Cardiac muscle cell (in vitro differentiated cells and primary cell): Measurements from ENCODE around the gene UNC5C. TPM values are rescaled to one million over a fixed set of nuclear protein-coding genes. Genes with fewer than 3 reads are reported as not detected.

Experiments used
- DNase-seq, 2 donors: peaks; one replicate each; pipeline versions ENCODE4 v3.0.0 to v3.0.0-alpha.2; 2010 to 2017; ENCODE audit warnings: low read depth in 1 of 2, low spot score in 1 of 2
- H3K27ac ChIP-seq: fragments of 200-600 bp; sonication (generic); 2 replicates; pipeline ENCODE4 v1.5.1; 2016
- H3K27me3 ChIP-seq: fragments of 200-600 bp; sonication (generic); 2 replicates; pipeline ENCODE4 v1.6.0; 2016; ENCODE audit warnings: control low read depth
- H3K36me3 ChIP-seq: fragments of 200-600 bp; sonication (generic); 2 replicates; pipeline ENCODE4 v1.5.1; 2016; ENCODE audit warnings: control low read depth
- H3K4me1 ChIP-seq: fragments of 200-600 bp; sonication (generic); 2 replicates; pipeline ENCODE4 v1.8.1; 2017; ENCODE audit warnings: low read depth, mild to moderate bottlenecking, mixed run types
- H3K4me3 ChIP-seq: fragments of 200-600 bp; sonication (generic); 2 replicates; pipeline ENCODE4 v1.5.1; 2016; ENCODE audit warnings: mild to moderate bottlenecking
- H3K9me3 ChIP-seq: fragments of 200-600 bp; sonication (generic); 2 replicates; pipeline ENCODE4 v1.5.1; 2017; ENCODE audit warnings: low read depth, mild to moderate bottlenecking, control low read depth
- polyA plus RNA-seq: library from polyadenylated mRNA; unstranded; fragments of >200 nt; fragmentation: Nextera tagmentation; extraction: Ambion mirVana; gene quantifications from 2 replicates; pipeline ENCODE4 v1.2.1, GENCODE V29; 2016
- total RNA-seq: library from RNA; depleted of rRNA; stranded (reverse); fragments of >200 nt; gene quantifications from 2 replicates; pipeline ENCODE4 v1.2.3, GENCODE V29; 2016
- TF ChIP-seq, protein P1 (sequence below): IDR thresholded peaks from 2 replicates; pipeline ENCODE4 v1.5.1; 2012; ENCODE audit warnings: low read depth, mild to moderate bottlenecking, low read length

UNC5C gene
- total and polyA plus RNA-seq, 2 experiments from 2014 or later = 13.4 to 28.4 TPM

DNA sequence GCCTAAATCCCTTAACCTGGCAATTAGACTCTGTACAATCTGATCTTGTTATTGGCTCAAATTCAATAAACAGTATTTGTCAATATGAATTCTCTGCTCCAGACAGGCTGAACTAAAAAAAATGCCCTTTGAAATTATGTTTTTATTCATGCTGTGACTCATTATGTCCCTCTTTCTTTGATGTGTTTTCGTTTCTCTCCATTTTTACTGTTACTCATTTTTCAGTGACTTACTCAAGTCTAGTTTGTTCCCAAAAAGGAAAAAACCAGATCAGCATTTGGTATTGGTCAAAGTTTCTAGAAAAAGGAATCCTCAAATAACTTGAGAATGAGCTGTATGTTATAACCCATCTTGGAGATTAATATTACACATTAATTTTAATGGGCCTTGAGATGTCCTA, 40.4 kb downstream of the UNC5C start:
- TF ChIP-seq, protein P1, sequence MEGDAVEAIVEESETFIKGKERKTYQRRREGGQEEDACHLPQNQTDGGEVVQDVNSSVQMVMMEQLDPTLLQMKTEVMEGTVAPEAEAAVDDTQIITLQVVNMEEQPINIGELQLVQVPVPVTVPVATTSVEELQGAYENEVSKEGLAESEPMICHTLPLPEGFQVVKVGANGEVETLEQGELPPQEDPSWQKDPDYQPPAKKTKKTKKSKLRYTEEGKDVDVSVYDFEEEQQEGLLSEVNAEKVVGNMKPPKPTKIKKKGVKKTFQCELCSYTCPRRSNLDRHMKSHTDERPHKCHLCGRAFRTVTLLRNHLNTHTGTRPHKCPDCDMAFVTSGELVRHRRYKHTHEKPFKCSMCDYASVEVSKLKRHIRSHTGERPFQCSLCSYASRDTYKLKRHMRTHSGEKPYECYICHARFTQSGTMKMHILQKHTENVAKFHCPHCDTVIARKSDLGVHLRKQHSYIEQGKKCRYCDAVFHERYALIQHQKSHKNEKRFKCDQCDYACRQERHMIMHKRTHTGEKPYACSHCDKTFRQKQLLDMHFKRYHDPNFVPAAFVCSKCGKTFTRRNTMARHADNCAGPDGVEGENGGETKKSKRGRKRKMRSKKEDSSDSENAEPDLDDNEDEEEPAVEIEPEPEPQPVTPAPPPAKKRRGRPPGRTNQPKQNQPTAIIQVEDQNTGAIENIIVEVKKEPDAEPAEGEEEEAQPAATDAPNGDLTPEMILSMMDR = no peak
- H3K27ac ChIP-seq = no peak overlapping the region

DNA sequence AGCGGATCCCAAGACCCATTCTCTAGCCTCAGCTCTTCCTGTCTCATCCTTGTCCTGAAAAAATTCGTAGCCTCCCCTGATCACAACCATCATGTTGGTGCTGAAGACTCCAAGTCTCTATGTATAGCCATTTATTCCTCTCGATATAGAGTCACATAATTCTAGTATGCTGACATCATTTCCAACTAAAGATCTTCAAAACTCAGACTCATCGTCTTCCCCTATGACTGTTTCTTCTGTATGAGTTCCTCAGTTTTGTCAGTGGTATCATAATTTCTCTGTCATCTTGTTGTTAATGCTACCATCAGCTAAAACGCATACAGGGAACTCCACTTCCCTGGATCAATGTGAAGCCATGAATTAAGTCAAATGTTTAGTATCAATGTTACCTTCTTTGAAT, 41.2 kb downstream of the UNC5C start:
- DNase-seq = no peak
- Histone ChIP-seq H3K9me3 (no peaks in the 10 kb centered on the region), H3K4me3 (no peak overlapping the region), H3K27ac (no peak overlapping the region), H3K4me1 (no peaks in the 10 kb centered on the region), H3K27me3 (no peaks in the 10 kb centered on the region), H3K36me3 (no peaks in the 10 kb centered on the region)
- TF ChIP-seq, protein P1 = no peak

More for the DNA sequence above, 40.4 kb downstream of the UNC5C start:
- H3K27me3 ChIP-seq = no peaks in the 10 kb centered on the region
- H3K4me3 ChIP-seq = no peak overlapping the region
- H3K36me3 ChIP-seq = no peaks in the 10 kb centered on the region
- no peaks in the 10 kb centered on the region for H3K9me3 ChIP-seq
- DNase-seq = peak in 1 of 2 donors; percentile 39
- no peaks in the 10 kb centered on the region for H3K4me1 ChIP-seq

GRCh38 chr4:95507147-95507546, 41.6 kb downstream of the UNC5C start:
- Histone ChIP-seq H3K4me3 (no peak overlapping the region), H3K27ac (no peak overlapping the region), H3K9me3 (no peaks in the 10 kb centered on the region), H3K4me1 (no peaks in the 10 kb centered on the region), H3K36me3 (no peaks in the 10 kb centered on the region), H3K27me3 (no peaks in the 10 kb centered on the region)
- TF ChIP-seq, protein P1 = no peak
- DNase-seq = peak in 1 of 2 donors; percentile 27

GRCh38 chr4:95506264-95506663, 42.5 kb downstream of the UNC5C start:
- peak in 1 of 2 donors; percentile 67 for DNase-seq
- no peaks in the 10 kb centered on the region for H3K36me3 ChIP-seq
- H3K27ac ChIP-seq = no peak overlapping the region
- TF ChIP-seq, protein P1 = no peak
- no peaks in the 10 kb centered on the region for H3K4me1 ChIP-seq
- no peaks in the 10 kb centered on the region for H3K27me3 ChIP-seq
- H3K9me3 ChIP-seq = no peaks in the 10 kb centered on the region
- no peak overlapping the region for H3K4me3 ChIP-seq

GRCh38 chr4:95505799-95506198, 43.0 kb downstream of the UNC5C start:
- no peaks in the 10 kb centered on the region for H3K4me1 ChIP-seq
- H3K9me3 ChIP-seq = no peaks in the 10 kb centered on the region
- TF ChIP-seq, protein P1 = no peak
- H3K36me3 ChIP-seq = no peaks in the 10 kb centered on the region
- no peaks in the 10 kb centered on the region for H3K27me3 ChIP-seq
- H3K4me3 ChIP-seq = no peak overlapping the region
- no peak overlapping the region for H3K27ac ChIP-seq
- no peak for DNase-seq

GRCh38 chr4:95505151-95505550, 43.6 kb downstream of the UNC5C start:
- TF ChIP-seq, protein P1 = no peak
- Histone ChIP-seq H3K4me1 (no peaks in the 10 kb centered on the region), H3K27ac (no peak overlapping the region), H3K27me3 (no peaks in the 10 kb centered on the region), H3K36me3 (no peaks in the 10 kb centered on the region), H3K4me3 (no peak overlapping the region), H3K9me3 (no peaks in the 10 kb centered on the region)
- peak in 1 of 2 donors; percentile 68 for DNase-seq
